Effector memory CD8-positive, alpha-beta T cell (primary cell): Measurements from ENCODE around the gene ECHS1.
A peak's percentile ranks its signal among the peaks of the same experiment; 100 is the strongest.

Experiments used
- ATAC-seq: fragments of 150-1000 bp; cut with Tn5 transposase; replicated peaks from 2 replicates; pipeline ENCODE4 v1.10.0; 2021; ENCODE audit warnings: mild to moderate bottlenecking, moderate library complexity
- DNase-seq, 3 experiments: peaks; one replicate each; pipeline ENCODE4 v3.0.0; 2021
- H3K27ac Mint-ChIP-seq, 2 donors: one replicate each; pipeline ENCODE4 v1.8.0; 2022; ENCODE audit warnings: mild to moderate bottlenecking in 2 of 2, mixed read lengths in 2 of 2, moderate library complexity in 2 of 2
- H3K27me3 Mint-ChIP-seq, 2 donors: one replicate each; pipeline ENCODE4 v1.8.0; 2022; ENCODE audit warnings: mixed read lengths in 2 of 2
- H3K36me3 Mint-ChIP-seq: one replicate; pipeline ENCODE4 v1.8.0; 2022; ENCODE audit warnings: mild to moderate bottlenecking, moderate library complexity, mixed read lengths; ENCODE audit not compliant: insufficient read depth
- H3K4me1 Mint-ChIP-seq, 2 donors: one replicate each; pipeline ENCODE4 v1.8.0; 2022; ENCODE audit warnings: low read depth in 2 of 2, mixed read lengths in 2 of 2
- H3K4me3 Mint-ChIP-seq, 2 donors: one replicate each; pipeline ENCODE4 v1.8.0; 2022; ENCODE audit warnings: mild to moderate bottlenecking in 2 of 2, mixed read lengths in 2 of 2, moderate library complexity in 2 of 2
- H3K9me3 Mint-ChIP-seq, 2 donors: one replicate each; pipeline ENCODE4 v1.8.0; 2022; ENCODE audit warnings: mixed read lengths in 2 of 2

ECHS1 gene

GRCh38 chr10:133405844-133406527 lies 32.8 kb upstream of the ECHS1 start:
- peaks cover 31 to 42% of the 10 kb centered on the region in 2 donors for H3K4me1 Mint-ChIP-seq
- H3K9me3 Mint-ChIP-seq: peaks cover 0 to 1% of the 10 kb centered on the region in 2 donors
- no peak overlapping the region for H3K4me3 Mint-ChIP-seq
- no peaks in the 10 kb centered on the region for H3K27me3 Mint-ChIP-seq
- H3K27ac Mint-ChIP-seq: peak overlapping the region in 1 of 2 donors; percentile 20
- ATAC-seq (no peak), DNase-seq (no peak)
- peaks cover 51% of the 10 kb centered on the region for H3K36me3 Mint-ChIP-seq

- H3K36me3 Mint-ChIP-seq: peaks cover 44% of the 10 kb centered on the region
- peak overlapping the region in 1 of 2 donors; percentile 20 for H3K27ac Mint-ChIP-seq
- no peak overlapping the region for H3K4me3 Mint-ChIP-seq
- H3K4me1 Mint-ChIP-seq: peaks cover 33 to 49% of the 10 kb centered on the region in 2 donors
- peaks cover 0 to under 1% of the 10 kb centered on the region in 2 donors for H3K9me3 Mint-ChIP-seq
- DNase-seq (no peak), ATAC-seq (no peak)
- H3K27me3 Mint-ChIP-seq: no peaks in the 10 kb centered on the region
These were observed 32.1 kb upstream of the ECHS1 start for GRCh38 chr10:133405272-133405671.

- Mint-ChIP-seq H3K27ac (peak overlapping the region; percentile 19 to 38), H3K4me1 (peaks cover 31 to 39% of the 10 kb centered on the region in 2 donors), H3K9me3 (no peaks in the 10 kb centered on the region), H3K36me3 (peaks cover 44% of the 10 kb centered on the region), H3K4me3 (no peak overlapping the region), H3K27me3 (no peaks in the 10 kb centered on the region)
- DNase-seq (no peak), ATAC-seq (no peak)
These were observed 30.6 kb upstream of the ECHS1 start for GRCh38 chr10:133403784-133404183.

DNA sequence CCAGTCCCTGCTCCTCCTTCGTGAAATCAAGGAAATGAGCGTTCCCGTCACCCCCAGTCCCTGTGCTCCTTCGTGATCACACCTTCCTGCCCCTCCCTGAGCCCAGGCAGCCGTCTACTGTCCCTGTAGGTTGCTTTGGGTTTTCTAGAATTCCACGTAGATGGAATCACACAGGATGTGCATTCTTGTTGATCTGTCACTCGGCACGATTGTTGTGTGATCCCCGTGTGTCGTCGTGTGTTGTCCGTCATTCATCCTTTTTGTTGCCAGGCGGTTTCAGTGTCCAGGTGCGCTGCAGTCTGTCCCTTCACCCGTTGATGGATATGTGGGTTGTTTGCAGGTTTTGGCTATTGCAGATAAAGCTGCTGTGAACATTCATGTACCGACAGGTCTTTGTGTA lies 30.2 kb upstream of the ECHS1 start:
- Mint-ChIP-seq H3K4me3 (no peak overlapping the region), H3K36me3 (peaks cover 46% of the 10 kb centered on the region)

GRCh38 chr10:133401981-133402725 lies 29.0 kb upstream of the ECHS1 start:
- H3K36me3 Mint-ChIP-seq: peaks cover 52% of the 10 kb centered on the region
- ATAC-seq (no peak), DNase-seq (no peak)
- H3K27ac Mint-ChIP-seq: peak overlapping the region; percentile 36 to 84
- H3K4me1 Mint-ChIP-seq: peaks cover 29 to 33% of the 10 kb centered on the region in 2 donors
- H3K27me3 Mint-ChIP-seq: no peaks in the 10 kb centered on the region
- H3K9me3 Mint-ChIP-seq: no peaks in the 10 kb centered on the region
- no peak overlapping the region for H3K4me3 Mint-ChIP-seq

More for the DNA sequence above, 30.2 kb upstream of the ECHS1 start:
- H3K27ac Mint-ChIP-seq: peak overlapping the region; percentile 19 to 38
- no peak for DNase-seq
- H3K27me3 Mint-ChIP-seq: no peaks in the 10 kb centered on the region
- peaks cover 29 to 38% of the 10 kb centered on the region in 2 donors for H3K4me1 Mint-ChIP-seq
- ATAC-seq: no peak
- no peaks in the 10 kb centered on the region for H3K9me3 Mint-ChIP-seq

DNA sequence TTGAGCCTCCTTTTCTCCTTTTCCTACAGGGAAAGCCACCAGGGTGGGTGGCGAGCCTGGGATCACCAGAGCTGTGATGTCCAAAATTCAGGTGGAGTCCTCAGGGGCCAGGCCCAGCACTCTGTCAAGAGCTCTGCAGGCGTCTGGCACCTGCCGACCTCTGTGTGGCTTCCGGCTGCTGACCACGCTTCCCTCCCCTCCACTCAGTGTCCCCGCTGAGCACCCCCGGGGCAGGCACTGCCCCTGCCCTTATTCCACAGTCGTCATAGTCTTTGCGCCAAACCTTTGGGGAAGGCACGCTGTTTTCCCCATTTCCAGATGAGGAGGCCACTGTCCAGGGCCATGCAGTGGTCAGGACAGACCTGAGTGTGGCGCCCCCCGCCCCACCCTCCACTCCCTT lies 28.3 kb upstream of the ECHS1 start:
- Mint-ChIP-seq H3K36me3 (peaks cover 50% of the 10 kb centered on the region), H3K9me3 (no peaks in the 10 kb centered on the region), H3K4me1 (peaks cover 29 to 37% of the 10 kb centered on the region in 2 donors), H3K4me3 (peak overlapping the region in 1 of 2 donors; percentile 3), H3K27me3 (no peaks in the 10 kb centered on the region), H3K27ac (peak overlapping the region; percentile 36 to 84)
- ATAC-seq (no peak), DNase-seq (no peak)

- Mint-ChIP-seq H3K4me1 (peaks cover 25 to 33% of the 10 kb centered on the region in 2 donors), H3K4me3 (peak overlapping the region in 1 of 2 donors; percentile 3), H3K27ac (peak overlapping the region; percentile 36 to 84), H3K36me3 (peaks cover 50% of the 10 kb centered on the region), H3K27me3 (no peaks in the 10 kb centered on the region), H3K9me3 (no peaks in the 10 kb centered on the region)
- DNase-seq (no peak), ATAC-seq (peak; percentile 56)
These were observed 27.7 kb upstream of the ECHS1 start for GRCh38 chr10:133400624-133401424.

- ATAC-seq (no peak), DNase-seq (no peak)
- H3K27ac Mint-ChIP-seq: no peak overlapping the region
- peaks cover 54% of the 10 kb centered on the region for H3K36me3 Mint-ChIP-seq
- peaks cover 28% of the 10 kb centered on the region in 2 donors for H3K4me1 Mint-ChIP-seq
- no peaks in the 10 kb centered on the region for H3K27me3 Mint-ChIP-seq
- no peak overlapping the region for H3K4me3 Mint-ChIP-seq
- H3K9me3 Mint-ChIP-seq: no peaks in the 10 kb centered on the region
These were observed 26.0 kb upstream of the ECHS1 start for GRCh38 chr10:133399123-133399601.

- DNase-seq: no peak
These were observed 24.8 kb upstream of the ECHS1 start for GRCh38 chr10:133397938-133398337.

GRCh38 chr10:133396035-133396624 lies 23.0 kb upstream of the ECHS1 start:
- ATAC-seq (no peak), DNase-seq (no peak)
- no peaks in the 10 kb centered on the region for H3K27me3 Mint-ChIP-seq
- H3K4me1 Mint-ChIP-seq: peaks cover 29 to 32% of the 10 kb centered on the region in 2 donors
- H3K36me3 Mint-ChIP-seq: peaks cover 48% of the 10 kb centered on the region
- no peak overlapping the region for H3K27ac Mint-ChIP-seq
- H3K9me3 Mint-ChIP-seq: no peaks in the 10 kb centered on the region
- H3K4me3 Mint-ChIP-seq: peak overlapping the region in 1 of 2 donors; percentile 92

More at GRCh38 chr10:133397938-133398337, 24.8 kb upstream of the ECHS1 start:
- Mint-ChIP-seq H3K27ac (peak overlapping the region; percentile 25 to 74), H3K36me3 (peaks cover 49% of the 10 kb centered on the region), H3K9me3 (no peaks in the 10 kb centered on the region), H3K4me1 (peaks cover 25 to 28% of the 10 kb centered on the region in 2 donors), H3K4me3 (no peak overlapping the region), H3K27me3 (no peaks in the 10 kb centered on the region)
- no peak for ATAC-seq

DNA sequence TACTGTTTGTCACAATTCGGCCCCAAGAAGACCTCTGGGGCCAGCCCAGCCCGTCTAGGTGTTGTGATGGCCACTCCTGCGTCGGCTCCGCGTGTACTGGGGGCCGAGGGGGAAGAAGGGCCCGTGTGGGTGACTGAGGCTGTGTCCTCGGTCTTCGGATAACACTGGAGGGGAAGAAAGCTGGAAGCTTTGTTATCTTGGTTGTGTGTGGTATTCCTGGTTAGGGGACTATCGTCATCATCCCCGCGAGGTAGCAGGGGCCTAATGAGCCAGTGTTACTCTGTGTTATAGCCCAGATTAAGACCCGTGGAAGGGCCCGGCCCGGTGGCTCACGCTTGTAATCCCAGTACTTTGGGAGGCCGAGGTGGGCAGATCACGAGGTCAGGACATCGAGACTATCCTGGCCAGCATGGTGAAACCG lies 21.7 kb upstream of the ECHS1 start:
- DNase-seq (no peak), ATAC-seq (no peak)
- Mint-ChIP-seq H3K36me3 (peaks cover 50% of the 10 kb centered on the region), H3K4me1 (peaks cover 34 to 36% of the 10 kb centered on the region in 2 donors), H3K27ac (peak overlapping the region; percentile 66 to 81), H3K27me3 (no peaks in the 10 kb centered on the region), H3K4me3 (peak overlapping the region; percentile 89 to 92), H3K9me3 (no peaks in the 10 kb centered on the region)

- H3K36me3 Mint-ChIP-seq: peaks cover 47% of the 10 kb centered on the region
- peak within 1 kb of the TSS; percentile 66 to 81 for H3K27ac Mint-ChIP-seq
These were observed 21.0 kb upstream of the ECHS1 start, which contains the start of gene MTG1 for GRCh38 chr10:133394064-133394663. TSS of gene MTG1 (plus strand) at chr10:133394157. CDS start at chr10:133394221, 64 bp downstream.

More at GRCh38 chr10:133394064-133394663, 21.0 kb upstream of the ECHS1 start, which contains the start of gene MTG1:
- ATAC-seq: peak; percentile 63
- Mint-ChIP-seq H3K27me3 (no peaks in the 10 kb centered on the region), H3K4me1 (peaks cover 34 to 39% of the 10 kb centered on the region in 2 donors), H3K9me3 (no peaks in the 10 kb centered on the region), H3K4me3 (peak within 1 kb of the TSS; percentile 89 to 92)
- DNase-seq: peak; percentile 86 to 90 (median 88)
